ENCODE results near the gene TTLL5. TPM values are rescaled to one million over a fixed set of nuclear protein-coding genes. Genes with fewer than 3 reads are reported as not detected.
"Not testable (repeated sequence)": the region's sequence is repeated elsewhere in the genome, so short reads cannot be mapped to it uniquely, and the experiment has no call there.

The TTLL5 gene
- total RNA-seq, 1 donor from 2014 or later = 17.3 TPM

DNA sequence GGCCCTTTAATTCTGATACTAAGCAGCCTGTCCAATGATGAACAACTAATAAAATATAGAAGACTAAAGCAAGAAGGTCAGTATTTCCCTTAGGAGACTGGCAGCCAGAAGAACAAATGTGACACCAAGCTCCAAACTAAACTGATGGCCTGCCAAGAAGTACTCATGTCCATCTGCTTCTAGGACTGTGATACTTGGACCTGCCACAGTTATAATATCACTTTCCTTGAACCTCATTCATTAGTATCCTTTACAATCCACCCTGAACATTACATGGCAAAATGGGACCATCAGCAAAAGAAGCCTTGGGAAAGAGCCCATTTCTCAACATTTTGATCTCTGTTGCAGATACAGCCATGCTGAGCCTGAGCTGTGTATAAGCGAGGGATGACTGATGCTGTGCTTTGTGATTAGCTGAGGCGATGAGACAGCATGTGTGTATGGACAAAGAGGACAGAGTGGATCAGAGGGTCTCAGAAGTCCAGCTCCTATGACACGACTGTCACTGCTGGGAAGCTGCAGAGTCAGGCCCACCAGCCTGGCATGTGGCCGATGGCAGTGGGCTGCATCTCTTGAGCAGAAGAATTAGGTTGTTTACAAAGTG, 246.8 kb downstream of the TTLL5 start:
- no peak for DNase-seq (ENCODE audit: low spot score)

DNA sequence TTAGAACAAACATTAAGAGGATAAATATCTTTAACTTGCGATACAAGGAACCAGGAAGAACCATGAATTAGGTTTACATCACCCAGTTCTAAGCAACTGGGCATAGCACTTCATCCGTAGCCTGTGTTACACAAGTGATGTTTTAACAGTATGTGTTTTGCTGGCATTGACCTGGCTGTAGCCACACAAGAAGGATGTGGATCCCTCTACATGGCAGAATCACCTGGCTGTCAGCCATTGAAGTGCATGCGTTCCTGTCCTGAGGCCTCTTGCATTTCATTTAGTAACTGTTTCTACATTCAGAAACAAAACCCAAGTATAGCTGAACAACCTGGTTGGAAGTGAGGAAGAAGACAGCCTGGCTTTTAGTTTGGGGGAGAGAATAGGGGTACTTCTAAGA, 248.6 kb downstream of the TTLL5 start:
- DNase-seq (ENCODE audit: low spot score) = no peak

DNA sequence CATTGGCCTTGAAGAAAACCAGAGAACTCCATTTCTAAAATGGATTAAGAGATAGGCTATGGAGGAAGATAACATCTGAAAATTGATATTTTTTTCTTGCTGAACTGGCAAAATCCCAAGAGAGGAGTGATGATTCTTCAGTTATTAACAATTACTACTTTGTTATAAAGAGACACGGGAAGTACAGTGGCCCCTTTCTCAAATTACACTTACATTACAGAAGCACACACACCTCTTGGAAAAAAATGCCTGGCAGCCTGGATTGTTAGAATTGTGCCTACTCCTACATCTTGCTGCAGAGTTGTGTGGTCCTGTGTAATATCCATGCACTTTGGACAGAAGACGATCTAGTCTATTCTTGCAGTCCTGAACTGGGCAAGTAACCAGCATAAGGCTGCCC, 249.0 kb downstream of the TTLL5 start:
- DNase-seq (ENCODE audit: low spot score) = no peak

DNA sequence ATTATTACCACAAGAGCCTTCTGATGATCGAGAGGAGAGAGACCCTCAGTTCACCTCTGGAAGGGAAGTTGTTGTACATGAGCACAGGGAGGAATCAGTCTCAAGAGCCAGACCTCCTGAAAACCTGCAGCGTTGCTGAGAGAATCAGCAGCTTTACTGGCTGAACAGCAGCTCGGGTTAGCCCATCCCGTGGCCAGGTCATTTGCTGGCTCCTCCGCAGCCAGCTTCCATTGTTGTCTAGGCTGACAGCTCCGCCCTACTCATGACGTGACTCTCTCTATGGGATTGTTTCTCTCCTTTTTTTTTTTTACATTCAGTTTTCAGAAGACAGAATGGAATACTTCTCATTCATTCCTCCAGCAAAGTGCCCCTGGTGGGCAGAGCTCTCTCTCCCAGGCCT, 250.8 kb downstream of the TTLL5 start:
- DNase-seq (ENCODE audit: low spot score) = no peak

DNA sequence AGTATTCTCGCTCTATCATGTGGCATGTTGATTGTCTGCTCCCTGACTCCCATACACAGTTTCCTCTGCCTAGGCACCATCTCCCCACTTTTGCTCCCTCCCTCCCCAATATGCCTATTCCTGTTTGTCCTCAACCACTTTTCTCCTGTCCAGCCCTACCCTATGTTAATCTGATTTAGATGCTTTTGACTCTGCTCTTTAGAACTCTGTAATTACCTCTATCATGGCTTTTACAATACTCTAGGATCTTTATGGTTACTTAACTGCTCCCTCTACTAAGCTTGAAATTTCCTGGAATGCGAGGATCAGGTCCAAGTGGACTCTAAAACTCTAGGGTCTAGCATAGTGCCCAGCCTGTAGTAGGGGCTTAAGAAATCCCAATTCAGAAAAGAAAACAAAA, 252.1 kb downstream of the TTLL5 start:
- no peak for DNase-seq (ENCODE audit: low spot score)

DNA sequence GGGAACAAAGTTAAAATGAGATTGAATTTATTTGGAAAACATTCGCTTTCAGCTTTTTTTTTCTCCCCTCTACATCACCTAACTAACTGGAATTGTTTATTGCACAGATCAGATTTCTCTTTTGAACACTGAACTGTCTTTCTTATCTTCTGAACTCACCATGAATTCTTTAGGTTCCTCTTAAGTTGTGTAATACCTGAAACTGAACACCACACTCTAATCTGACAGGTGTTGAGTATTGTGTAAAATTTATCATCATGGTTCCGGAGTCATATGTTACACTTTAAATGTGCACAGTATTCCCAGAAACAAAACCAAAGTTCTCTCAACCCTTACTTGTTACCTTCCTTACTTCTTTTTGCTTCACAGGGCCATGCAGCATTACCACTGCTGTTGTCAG, 254.0 kb downstream of the TTLL5 start:
- no peak for DNase-seq (ENCODE audit: low spot score)

DNA sequence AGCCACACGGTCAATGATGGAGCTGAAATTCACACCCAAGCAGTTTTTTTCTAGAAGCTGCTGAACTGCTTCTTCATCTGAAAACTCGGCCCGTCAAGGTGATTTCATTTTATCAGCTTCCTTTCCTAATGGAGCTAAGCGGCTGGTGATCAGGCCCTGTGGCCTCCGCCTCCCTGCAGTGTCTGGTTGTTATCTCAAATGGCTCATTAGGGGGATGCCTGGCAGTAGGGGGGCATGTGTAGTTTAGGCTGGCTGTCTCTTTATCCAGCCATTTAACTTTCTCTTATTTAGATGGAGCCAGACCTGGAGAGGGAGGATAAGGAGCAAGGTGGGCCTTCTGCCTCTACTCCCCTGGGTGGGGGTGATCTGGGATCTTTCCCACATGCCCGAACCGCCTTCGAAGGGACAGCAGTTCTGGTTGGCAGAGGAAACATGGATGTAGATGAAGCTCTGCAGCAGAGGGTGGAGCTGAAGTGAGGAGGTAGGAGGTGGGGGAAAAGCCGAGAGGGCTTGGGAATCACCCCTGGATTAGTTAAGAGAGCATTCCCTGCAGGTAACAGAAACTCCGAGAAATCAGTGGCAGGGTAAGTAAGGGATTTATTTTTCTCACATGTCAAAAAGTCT, 256.4 kb downstream of the TTLL5 start:
- DNase-seq (ENCODE audit: low spot score) = no peak

DNA sequence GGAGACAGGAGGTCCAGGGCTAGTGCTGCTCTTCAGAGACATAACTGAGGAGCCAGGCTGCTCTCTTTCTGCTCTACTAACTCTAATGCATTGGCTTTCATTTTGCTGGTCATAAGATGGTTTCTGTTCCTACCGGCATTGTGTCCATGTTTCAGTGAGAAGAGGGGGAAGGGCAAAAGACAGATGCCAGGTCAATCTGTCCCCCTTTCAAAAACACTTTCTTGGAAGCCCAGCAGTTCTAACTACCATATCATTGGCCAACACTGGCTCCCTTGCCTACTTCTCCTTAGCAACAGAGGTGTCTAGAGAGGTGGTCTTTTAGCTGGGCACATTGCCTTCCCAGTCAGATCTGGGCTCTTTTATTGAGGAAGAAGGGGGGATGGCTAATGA, 256.9 kb downstream of the TTLL5 start:
- no peak for DNase-seq (ENCODE audit: low spot score)

DNA sequence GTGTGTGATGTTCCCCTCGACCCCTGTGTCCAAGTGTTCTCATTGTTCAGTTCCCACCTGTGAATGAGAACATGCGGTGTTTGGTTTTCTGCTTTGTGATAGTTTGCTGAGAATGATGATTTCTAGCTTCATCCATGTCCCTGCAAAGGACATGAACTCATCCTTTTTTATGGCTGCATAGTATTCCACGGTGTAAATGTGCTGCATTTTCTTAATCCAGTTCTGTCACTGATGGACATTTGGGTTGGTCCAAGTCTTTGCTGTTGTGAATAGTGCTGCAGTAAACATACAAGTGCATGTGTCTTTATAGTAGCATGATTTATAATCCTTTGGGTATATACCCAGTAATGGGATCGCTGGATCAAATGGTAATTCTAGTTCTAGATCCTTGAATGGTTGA, 259.4 kb downstream of the TTLL5 start:
- not testable (repeated sequence) for DNase-seq (ENCODE audit: low spot score)

DNA sequence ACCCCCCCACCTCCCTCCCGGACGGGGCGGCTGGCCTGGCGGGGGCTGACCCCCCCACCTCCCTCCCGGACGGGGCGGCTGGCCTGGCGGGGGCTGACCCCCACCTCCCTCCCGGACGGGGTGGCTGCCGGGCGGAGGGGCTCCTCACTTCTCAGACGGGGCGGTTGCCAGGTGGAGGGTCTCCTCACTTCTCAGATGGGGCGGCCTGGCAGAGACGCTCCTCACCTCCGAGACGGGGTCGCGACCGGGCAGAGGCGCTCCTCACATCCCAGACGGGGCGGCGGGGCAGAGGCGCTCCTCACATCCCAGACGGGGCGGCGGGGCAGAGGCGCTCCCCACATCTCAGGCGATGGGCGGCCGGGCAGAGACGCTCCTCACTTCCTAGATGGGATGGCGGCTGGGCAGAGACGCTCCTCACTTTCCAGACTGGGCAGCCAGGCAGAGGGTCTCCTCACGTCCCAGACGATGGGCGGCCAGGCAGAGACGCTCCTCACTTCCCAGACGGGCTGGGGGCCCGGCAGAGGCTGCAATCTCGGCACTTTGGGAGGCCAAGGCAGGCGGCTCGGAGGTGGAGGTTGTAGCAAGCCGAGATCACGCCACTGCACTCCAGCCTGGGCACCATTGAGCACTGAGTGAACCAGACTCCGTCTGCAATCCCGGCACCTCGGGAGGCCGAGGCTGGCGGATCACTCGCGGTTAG, 264.2 kb downstream of the TTLL5 start:
- DNase-seq (ENCODE audit: low spot score) = not testable (repeated sequence)

DNA sequence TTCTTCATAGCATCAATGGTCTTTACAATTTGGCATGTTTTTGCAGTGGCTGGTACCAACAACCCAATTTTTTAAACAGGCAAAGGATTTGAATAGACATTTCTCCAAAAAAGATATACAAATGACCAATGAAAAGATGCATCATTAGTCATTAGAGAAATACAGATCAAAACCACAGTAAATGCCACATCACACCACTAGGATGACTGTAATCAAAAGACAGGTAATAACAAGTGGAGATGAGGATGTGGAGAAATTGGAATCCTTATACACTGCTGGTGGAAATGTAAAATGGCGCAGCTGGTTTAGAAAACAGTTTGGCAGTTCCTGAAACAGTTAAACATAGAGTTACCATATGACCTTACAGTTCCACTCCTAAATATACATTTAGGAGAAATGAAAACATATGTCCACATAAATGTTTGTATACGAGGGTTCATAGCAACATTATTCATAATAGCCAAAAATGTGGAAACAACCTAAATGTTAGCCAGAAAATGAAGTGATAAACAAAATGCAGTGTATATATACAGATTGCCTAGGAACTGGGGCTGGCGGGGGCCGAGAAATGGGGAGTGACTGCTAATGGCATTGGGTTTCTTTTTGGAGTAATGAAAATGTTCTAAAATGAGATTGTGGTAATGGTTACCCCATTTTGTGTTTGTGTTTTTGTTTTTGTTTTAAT, 265.5 kb downstream of the TTLL5 start:
- no peak for DNase-seq (ENCODE audit: low spot score)

DNA sequence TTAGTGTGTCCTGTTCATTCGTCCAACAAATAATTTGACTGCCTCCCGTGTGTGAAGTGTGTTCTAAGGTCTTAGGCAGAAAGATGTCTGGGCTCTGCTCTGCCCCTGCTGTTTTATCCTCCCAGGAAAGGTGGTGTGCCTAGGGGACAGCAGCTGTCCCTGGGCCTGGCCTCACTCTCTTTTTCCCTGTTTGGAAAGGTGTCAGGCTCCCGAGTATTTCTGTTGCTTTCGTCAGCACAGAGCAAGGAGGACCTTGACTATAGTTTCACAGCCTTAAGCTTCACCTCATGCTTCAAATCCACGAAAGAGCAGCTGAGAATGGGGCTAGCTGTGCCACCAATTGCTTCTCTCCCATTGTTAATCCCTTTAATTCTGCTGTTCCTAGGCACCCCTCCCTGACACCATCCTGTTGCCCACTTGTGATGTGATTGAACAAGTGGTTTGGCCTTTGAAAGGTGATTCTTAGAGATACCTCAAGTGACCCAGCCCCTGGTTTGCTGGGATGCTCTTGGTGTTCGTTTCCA, 266.6 kb downstream of the TTLL5 start:
- DNase-seq (ENCODE audit: low spot score) = no peak

DNA sequence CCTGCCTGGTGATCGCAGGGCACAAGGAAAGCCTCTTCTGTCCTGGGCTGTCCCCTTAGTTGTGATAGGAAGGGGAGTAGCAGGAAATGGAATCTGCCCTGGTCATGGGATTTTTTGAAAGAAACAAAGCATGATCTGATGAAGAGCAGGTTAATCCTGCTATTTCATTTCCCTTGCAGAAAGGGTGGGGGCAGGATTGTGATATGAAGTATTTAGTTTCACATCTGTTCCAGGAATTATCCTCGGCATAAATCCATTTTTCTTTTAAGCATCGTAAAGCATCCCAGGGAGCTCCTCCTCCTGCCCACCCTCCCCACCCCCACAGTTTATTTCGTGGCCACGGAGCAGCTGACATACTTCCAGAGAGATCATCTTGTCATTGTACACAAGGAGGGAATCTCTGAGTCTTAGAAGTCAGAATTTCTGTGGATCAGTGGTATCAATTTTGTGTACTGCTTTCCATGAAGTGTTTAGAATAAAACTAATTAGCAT, 267.7 kb downstream of the TTLL5 start:
- no peak for DNase-seq (ENCODE audit: low spot score)

DNA sequence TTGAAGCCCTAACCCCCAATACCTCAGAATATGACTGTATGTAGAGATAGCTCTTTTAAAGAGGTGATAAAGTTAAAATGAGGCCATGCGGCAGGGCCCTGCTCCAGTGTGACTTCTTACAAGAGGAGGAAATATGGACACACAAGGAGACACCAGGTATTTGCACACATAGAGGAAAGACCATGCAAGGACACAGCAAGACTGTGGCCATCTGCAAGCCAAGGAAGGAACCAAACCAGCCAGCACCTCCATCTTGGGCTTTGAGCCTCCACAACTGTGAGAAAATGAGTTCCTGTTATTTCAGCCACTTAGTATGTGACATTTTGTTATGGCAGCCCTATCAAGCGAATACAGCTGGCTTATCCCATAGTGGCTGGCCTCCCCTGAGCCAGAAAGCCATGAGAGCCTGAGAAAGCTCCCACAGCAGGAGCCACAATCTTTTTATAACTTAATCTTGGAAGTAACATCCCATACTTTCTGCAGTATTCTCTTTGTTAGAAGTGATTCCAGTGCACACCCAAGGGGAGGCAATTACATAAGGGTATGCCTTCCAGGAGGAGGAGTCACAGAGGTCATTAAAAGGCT, 272.8 kb downstream of the TTLL5 start:
- DNase-seq (ENCODE audit: low spot score) = no peak

DNA sequence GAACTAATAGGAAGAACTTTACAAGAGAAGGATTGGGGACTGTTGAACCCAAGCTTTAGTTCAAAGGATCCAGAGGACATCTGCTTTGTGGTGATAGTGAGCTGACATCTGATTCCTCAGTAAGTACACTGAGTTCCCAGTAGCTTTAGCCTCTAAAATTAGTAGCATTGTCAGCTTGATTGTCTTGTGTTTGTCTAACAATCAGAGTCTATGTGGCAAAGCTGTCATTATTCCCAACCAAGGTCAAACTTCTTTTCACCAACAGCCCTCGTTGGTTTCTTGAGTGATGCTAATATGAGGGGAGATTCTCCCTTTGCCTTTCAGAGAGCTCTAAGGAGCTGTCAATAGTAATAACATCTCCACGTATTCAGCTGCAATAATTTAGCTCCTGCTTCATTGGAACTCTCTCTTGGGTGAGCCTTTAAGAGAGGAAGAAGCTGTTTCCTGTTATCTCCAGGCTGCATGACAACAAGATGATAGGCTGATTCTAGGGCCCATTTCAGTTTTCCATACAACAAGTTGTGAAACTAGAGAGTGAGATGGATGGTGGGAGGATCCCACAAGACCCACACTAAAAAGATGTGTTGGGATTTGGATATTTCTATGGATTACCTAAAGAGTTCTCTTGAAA, 274.1 kb downstream of the TTLL5 start:
- no peak for DNase-seq (ENCODE audit: low spot score)

DNA sequence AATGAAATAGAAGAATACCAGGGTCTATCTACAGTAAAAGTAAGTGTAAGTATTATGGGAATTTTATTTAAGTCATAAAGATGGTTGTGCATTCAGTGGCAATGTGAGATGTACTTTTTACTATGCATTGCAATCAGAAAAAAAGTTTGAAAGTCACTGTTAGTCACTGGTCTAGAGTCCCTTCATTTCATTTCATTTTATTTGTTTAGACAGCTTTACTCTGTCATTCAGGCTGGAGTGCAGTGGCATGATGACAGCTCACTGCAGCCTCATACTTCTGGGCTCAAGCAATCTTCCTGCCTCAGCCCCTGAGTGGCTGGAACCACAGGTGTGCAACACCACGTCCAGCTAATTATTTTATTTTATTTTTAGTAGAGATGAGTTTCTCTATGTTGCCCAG, 278.2 kb downstream of the TTLL5 start:
- no peak for DNase-seq (ENCODE audit: low spot score)

DNA sequence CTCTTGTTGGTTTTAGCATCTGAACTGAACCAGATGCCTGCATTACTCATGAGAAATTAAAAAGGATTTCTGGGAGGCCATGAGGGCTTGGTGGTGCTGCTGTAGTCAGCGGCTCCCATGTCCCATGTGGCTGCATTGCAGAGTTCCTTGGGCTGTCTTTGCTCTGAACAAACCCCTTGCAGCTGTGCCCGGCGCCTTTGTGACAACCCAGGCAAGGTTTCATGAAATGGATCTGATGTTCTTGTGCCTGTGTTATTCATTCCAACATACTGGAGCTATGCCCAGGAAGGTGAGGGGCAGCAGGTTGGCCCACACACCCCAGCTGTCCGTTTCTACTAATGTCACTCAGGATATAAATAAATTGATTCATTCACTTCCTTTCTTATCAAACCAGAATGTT, 280.0 kb downstream of the TTLL5 start:
- no peak for DNase-seq (ENCODE audit: low spot score)

DNA sequence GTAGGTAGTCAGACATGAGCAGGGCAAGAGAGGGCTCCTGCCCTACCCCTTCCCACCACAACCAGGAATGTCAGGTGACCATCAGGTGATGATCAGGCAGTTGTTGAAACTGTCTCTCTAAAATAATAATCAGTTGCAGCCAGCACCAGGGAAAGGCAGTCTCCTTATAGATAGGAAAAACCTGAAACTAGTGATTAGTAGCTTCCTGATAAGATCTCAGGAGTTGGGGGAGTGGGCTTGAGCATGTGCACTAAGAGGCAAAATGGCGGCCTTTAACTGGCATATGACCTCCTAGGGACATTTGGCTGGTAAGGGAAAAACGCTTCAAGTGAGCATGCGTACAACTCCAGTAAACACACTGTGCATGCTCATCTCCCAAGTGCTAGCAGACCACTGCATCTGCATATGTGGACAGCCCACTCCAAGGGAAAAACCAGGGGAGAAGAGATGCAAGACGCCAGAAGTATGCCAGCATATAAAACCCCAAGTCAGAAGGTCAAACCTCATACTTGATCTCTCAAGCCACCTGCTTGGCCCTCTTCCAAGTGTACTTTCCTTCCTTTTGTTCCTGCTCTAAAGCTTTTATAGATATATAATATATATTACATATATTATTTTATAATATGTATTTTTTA, 283.7 kb downstream of the TTLL5 start:
- no peak for DNase-seq (ENCODE audit: low spot score)

DNA sequence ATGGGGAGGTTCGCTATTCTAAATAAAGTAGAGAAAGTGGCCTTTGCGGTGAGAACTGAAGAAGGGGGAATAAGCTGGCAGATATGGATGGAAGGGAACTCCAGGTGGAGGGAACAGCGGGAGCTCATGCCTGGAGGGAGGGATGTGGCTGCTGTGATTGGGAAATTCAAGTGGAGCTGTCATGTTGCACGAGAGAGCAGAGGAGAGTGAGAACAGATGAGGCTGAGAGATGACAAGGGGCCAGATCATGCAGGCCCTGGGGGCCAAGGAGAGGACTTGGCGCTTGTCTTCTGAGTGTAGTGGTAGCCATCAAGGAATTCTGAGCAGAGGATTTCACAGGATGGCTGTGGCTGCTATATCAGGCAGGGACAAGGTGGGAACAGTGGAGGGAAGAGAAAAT, 285.7 kb downstream of the TTLL5 start:
- DNase-seq (ENCODE audit: low spot score) = no peak

DNA sequence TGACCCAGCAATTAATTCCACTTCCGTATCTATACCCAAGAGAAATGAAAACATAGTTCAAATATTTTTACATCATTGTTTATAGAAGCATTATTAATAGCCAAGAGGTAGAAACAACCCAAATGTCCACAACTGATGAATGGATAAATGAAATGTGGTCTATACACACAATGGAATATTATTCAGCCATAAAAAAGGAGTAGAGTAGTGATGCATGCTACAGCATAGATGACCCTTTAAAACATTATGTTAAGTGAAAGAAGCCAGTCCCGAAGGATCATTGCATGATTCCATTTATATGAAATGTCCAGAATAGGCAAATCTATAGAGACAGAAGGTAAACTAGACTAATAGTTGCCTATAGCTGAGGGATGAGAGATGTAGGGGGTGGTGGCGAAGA, 291.4 kb downstream of the TTLL5 start:
- no peak for DNase-seq (ENCODE audit: low spot score)

DNA sequence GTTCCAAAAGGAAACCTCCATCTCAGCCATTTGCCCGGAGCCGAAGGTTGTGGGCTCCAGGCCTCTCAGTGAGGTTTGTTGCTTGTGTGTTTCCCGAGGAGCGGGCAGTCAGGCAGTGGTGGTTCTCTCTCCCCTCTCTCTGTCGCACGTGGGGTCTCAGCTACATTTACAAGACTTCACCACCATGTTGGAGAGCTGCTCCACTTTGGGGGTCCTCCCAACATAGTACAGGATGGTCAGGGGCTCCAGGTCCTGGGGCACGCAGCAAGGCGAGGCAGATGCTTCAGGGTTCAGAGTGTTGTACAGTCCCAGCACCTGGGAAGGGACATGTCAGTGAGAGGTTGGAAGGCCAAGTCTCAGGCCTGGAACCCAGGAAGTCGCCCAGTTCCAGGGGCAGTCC, 298.0 kb downstream of the TTLL5 start:
- DNase-seq (ENCODE audit: low spot score) = no peak
